Endometrial microvascular endothelial cells (primary cell): Measurements from ENCODE around the gene PEX19. TPM values are rescaled to one million over a fixed set of nuclear protein-coding genes. Genes with fewer than 3 reads are reported as not detected.

Experiments
- in situ Hi-C: cut with HindIII; loops from 2 replicates; pipeline ENCODE4 v1.10.0; 2017; ENCODE audit warnings: low sequenced_read_pairs, low pct_unique_long_range_greater_than_20kb; ENCODE audit errors: inconsistent ontology term
- total RNA-seq: library from RNA; depleted of rRNA; stranded (reverse); fragments of >200 nt; gene quantifications from one replicate; pipeline ENCODE4 v1.2.3, GENCODE V29; 2015; ENCODE audit errors: inconsistent ontology term

PEX19 gene
- total RNA-seq, 1 donor from 2014 or later, result 75.4 TPM

- in situ Hi-C loops, result no loop called here
Observed at GRCh38 chr1:160247053-160247452, 37.9 kb downstream of the PEX19 start.

- in situ Hi-C loops, result no loop called here
Observed at GRCh38 chr1:160245434-160245833, 39.5 kb downstream of the PEX19 start.

GRCh38 chr1:160244209-160244608 lies 40.7 kb downstream of the PEX19 start:
- in situ Hi-C loops, result no loop called here

GRCh38 chr1:160243767-160244166 lies 41.2 kb downstream of the PEX19 start:
- in situ Hi-C loops, result no loop called here

- in situ Hi-C loops, result no loop called here
Observed at GRCh38 chr1:160239582-160240299, 45.2 kb downstream of the PEX19 start.

GRCh38 chr1:160238408-160238807 lies 46.5 kb downstream of the PEX19 start:
- in situ Hi-C loops, result no loop called here

- in situ Hi-C loops, result no loop called here
Observed at GRCh38 chr1:160237558-160237957, 47.4 kb downstream of the PEX19 start.

GRCh38 chr1:160236806-160237205 lies 48.1 kb downstream of the PEX19 start:
- in situ Hi-C loops, result no loop called here

- in situ Hi-C loops, result no loop called here
Observed at GRCh38 chr1:160232911-160233310, 52.0 kb downstream of the PEX19 start.

GRCh38 chr1:160228431-160228830 lies 56.5 kb downstream of the PEX19 start:
- in situ Hi-C loops, result no loop called here

- in situ Hi-C loops, result no loop called here
Observed at GRCh38 chr1:160227561-160227960, 57.4 kb downstream of the PEX19 start.

- in situ Hi-C loops, result no loop called here
Observed at GRCh38 chr1:160227034-160227433, 57.9 kb downstream of the PEX19 start.

Other genes with a start within 250 kb of the PEX19 start
- not detected for gene KCNJ10, start 215.0 kb downstream of the PEX19 start, total RNA-seq
- not detected for gene KCNJ9, start 203.6 kb downstream of the PEX19 start, total RNA-seq
- 6.0 TPM for gene IGSF8, start 186.5 kb downstream of the PEX19 start, total RNA-seq
- gene ATP1A2, start 169.4 kb downstream of the PEX19 start, total RNA-seq, result not detected
- gene ATP1A4, start 133.5 kb downstream of the PEX19 start, total RNA-seq, result not detected
- gene CASQ1, start 94.6 kb downstream of the PEX19 start, total RNA-seq, result 0.09 TPM
- gene PEA15, start 79.7 kb downstream of the PEX19 start, total RNA-seq, result 112 TPM
- 64.8 TPM for gene DCAF8, start 22.6 kb downstream of the PEX19 start, total RNA-seq
- 163 TPM for gene COPA, start 58.1 kb upstream of the PEX19 start, total RNA-seq
- 105 TPM for gene NCSTN, start 58.2 kb upstream of the PEX19 start, total RNA-seq
- gene NHLH1, start 81.9 kb upstream of the PEX19 start, total RNA-seq, result not detected
- gene VANGL2, start 115.4 kb upstream of the PEX19 start, total RNA-seq, result not detected
- not detected for gene SLAMF6, start 238.1 kb upstream of the PEX19 start, total RNA-seq